GM10248 (cell line): ENCODE measurements around the gene APLP1.
"Not testable (repeated sequence)": the region's sequence is repeated elsewhere in the genome, so short reads cannot be mapped to it uniquely, and the experiment has no call there.

Experiments
- CTCF ChIA-PET: fragments of 300-600 bp; sonication (Branson Sonifier 250); formaldehyde crosslinking; extraction: SDS; loops from one replicate; lab custom pipeline; 2021; ENCODE audit warnings: antibody characterized with exemption; lab: Yijun Ruan, JAX
- POLR2A ChIA-PET: fragments of 350-650 bp; sonication (Branson Sonifier 250); formaldehyde crosslinking; extraction: SDS; loops from one replicate; lab custom pipeline; 2020; ENCODE audit warnings: antibody characterized with exemption; lab: Yijun Ruan, JAX
- DNase-seq: peaks from one replicate; pipeline ENCODE4 v3.0.0; 2012; ENCODE audit errors: extremely low spot score
- TF ChIP-seq, protein P1 (sequence below): IDR thresholded peaks from 2 replicates; pipeline ENCODE4 v1.5.1; 2012; ENCODE audit warnings: mild to moderate bottlenecking, low read depth; ENCODE audit errors: extremely low read depth, missing control alignments, control extremely low read depth

The APLP1 gene

DNA sequence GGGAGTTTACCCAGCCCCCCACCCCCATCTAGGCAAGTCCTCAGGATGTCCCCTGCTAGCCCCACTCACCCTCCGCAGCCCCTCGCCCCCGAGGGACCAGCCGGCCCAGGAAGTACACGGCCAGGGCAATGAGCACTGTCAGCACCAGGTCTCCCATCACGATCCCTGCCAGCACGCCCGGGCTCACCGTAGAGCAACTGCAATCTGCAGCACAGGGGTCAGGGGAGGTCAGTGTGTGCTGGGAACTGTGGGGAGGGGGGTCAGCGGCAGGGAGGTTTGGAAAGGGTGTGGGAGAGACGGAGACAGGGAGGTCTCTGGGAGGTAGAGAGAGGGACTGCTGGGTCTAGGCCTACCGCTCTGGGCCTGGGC is 39.0 kb downstream of the APLP1 start:
- no peak for DNase-seq
- CTCF ChIA-PET, result interaction anchor here (2.0 kb wide), 1 partner anchor 24 kb away, joined by 8 read pairs; no protein-coding TSS in a partner anchor
- TF ChIP-seq, protein P1, sequence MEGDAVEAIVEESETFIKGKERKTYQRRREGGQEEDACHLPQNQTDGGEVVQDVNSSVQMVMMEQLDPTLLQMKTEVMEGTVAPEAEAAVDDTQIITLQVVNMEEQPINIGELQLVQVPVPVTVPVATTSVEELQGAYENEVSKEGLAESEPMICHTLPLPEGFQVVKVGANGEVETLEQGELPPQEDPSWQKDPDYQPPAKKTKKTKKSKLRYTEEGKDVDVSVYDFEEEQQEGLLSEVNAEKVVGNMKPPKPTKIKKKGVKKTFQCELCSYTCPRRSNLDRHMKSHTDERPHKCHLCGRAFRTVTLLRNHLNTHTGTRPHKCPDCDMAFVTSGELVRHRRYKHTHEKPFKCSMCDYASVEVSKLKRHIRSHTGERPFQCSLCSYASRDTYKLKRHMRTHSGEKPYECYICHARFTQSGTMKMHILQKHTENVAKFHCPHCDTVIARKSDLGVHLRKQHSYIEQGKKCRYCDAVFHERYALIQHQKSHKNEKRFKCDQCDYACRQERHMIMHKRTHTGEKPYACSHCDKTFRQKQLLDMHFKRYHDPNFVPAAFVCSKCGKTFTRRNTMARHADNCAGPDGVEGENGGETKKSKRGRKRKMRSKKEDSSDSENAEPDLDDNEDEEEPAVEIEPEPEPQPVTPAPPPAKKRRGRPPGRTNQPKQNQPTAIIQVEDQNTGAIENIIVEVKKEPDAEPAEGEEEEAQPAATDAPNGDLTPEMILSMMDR, result no peak
- POLR2A ChIA-PET, result no interaction called here

GRCh38 chr19:35908010-35908441 is 39.7 kb downstream of the APLP1 start, which contains the start of gene TYROBP:
Gene TYROBP (minus strand): TSS chr19:35908295. CDS start chr19:35908228, 67 bp downstream.
- no peak for DNase-seq
- ChIA-PET CTCF (interaction anchor here (0.8 to 1.6 kb wide), 2 partner anchors 10 to 27 kb away, joined by 3 to 5 read pairs; no protein-coding TSS in a partner anchor), POLR2A (no interaction called here)
- TF ChIP-seq, protein P1, result no peak

DNA sequence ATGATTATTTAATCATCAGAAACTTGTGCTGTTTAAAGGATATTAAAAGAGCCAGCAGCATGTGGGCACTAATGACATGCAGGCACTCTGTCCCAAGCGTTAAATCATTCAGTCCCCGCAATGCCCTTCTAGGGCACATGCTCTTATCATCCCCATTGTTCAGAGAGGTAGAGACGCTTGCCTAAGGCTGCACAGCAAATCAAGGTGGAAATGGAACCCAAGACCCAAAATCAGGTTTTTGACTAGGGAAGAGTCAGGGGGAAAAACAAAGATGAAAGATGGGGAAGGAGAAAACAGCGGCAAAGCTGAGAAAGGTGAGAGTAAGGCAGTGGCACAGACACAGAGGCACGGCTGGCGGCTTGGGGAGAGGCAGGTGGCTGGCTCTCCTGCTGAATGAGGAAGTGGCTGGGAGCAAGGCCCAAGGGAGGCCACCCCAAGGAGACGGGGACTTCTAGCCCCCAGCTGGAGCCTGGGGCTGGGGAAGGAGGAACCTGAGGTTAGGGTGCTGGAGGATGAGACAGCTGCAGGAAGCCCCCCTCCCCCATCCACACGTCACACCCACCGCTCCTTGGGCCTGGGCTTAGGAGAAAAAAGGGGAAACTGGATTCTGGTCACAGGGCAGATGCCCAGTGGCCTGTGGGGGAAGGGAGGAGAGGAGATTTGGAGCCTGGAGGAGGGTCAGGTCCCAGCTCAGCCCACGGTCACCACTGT is 40.8 kb downstream of the APLP1 start:
- peak; percentile 67 for DNase-seq
- TF ChIP-seq, protein P1, result no peak
- CTCF ChIA-PET, result interaction anchor here (0.8 to 1.6 kb wide), 3 partner anchors 9 to 28 kb away, joined by 3 to 5 read pairs (median 5); no protein-coding TSS in a partner anchor
- POLR2A ChIA-PET, result interaction anchor here (0.8 kb wide), 1 partner anchor 8 kb away, joined by 4 read pairs; no protein-coding TSS in a partner anchor

DNA sequence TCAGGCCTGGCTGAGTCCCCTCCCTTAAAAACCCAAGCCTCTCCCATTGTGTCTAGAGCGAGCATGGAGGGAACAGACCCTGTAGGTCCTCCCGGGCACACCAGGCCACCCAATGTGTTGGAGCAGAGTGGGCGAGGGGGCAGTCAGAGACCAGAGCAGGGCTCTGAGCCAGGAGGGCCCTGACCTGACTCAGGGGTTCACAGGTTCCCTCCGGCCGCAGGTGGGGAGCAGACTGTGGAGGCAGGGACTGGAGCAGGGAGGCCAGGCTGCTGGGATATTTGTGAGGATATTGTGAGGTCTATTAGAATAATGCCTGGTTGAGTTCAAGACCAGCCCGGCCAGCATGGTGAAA is 41.3 kb downstream of the APLP1 start:
- no peak for DNase-seq
- POLR2A ChIA-PET, result interaction anchor here (0.8 kb wide), 1 partner anchor 9 kb away, joined by 4 read pairs; no protein-coding TSS in a partner anchor
- CTCF ChIA-PET, result interaction anchor here (1.1 kb wide), 1 partner anchor 21 kb away, joined by 5 read pairs; no protein-coding TSS in a partner anchor
- TF ChIP-seq, protein P1, result no peak

GRCh38 chr19:35910355-35910754 is 42.0 kb downstream of the APLP1 start:
- CTCF ChIA-PET, POLR2A ChIA-PET, DNase-seq: not testable (repeated sequence)

- ChIA-PET CTCF (interaction anchor here (1.9 kb wide), 1 partner anchor 15 kb away, joined by 7 read pairs; no protein-coding TSS in a partner anchor), POLR2A (no interaction called here)
- TF ChIP-seq, protein P1, result no peak
- DNase-seq, result no peak
These were observed 42.8 kb downstream of the APLP1 start for GRCh38 chr19:35911173-35911572.

- no peak for DNase-seq
- ChIA-PET CTCF (interaction anchor here (1.0 to 1.9 kb wide), 3 partner anchors 14 to 19 kb away, joined by 3 to 7 read pairs (median 6); no protein-coding TSS in a partner anchor), POLR2A (interaction anchor here (0.6 kb wide), 1 partner anchor 1866 kb away, joined by 4 read pairs; no protein-coding TSS in a partner anchor)
- TF ChIP-seq, protein P1, result no peak
These were observed 43.4 kb downstream of the APLP1 start for GRCh38 chr19:35911790-35912189.
